ENCODE results near the gene EVPL. TPM values are rescaled to one million over a fixed set of nuclear protein-coding genes. Genes with fewer than 3 reads are reported as not detected.
"Not testable (repeated sequence)": the region's sequence is repeated elsewhere in the genome, so short reads cannot be mapped to it uniquely, and the experiment has no call there.

The EVPL gene
- total RNA-seq, 1 donor from 2014 or later, result 0.11 TPM

DNA sequence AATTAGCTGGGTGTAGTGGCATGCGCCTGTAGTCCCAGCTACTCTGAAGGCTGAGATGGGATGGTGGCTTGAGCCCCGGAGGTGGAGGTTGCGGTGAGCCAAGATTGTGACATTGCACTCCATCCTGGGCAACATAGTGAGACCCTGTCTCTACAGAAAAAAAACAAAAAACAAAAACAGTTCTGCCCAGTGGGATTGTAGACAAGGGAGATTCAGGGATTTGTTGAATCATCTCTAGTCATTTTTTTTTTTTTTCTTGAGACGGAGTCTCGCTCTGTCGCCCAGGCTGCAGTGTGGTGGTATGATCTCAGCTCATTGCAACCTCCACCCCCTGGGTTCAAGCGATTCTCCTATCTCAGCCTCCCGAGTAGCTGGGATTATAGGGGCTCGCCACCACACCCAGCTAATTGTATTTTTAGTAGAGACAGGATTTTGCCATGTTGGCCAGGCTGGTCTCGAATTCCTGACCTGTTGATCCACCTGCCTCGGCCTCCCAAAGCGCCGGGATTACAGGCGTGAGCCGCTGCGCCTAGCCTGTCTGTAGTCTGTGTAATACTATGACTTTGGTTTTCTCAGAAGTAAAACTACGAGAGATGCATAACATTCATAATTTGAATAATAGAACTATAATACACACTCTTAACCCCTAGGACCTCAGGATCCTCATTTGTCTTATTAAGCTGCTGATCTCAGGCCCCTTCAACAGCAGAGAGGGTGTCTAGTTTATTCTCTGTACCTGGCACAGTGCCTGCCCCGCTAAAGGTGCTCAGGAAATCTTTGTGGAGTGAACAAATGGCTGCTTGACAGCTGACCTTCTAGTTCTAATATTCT is 46.7 kb downstream of the EVPL start:
- ATAC-seq, result no peak
- intact Hi-C loops (cut with DNase I), result loop anchor here (2.0 kb wide), 1 partner anchor 40 kb away; the partner anchor contains the start of gene FBF1
- DNase-seq (ENCODE audit: missing footprints), result no peak

GRCh38 chr17:75979705-75980187 is 47.4 kb downstream of the EVPL start:
- peak; percentile 80 for DNase-seq (ENCODE audit: missing footprints)
- ATAC-seq, result peak; percentile 25
- intact Hi-C loops (cut with DNase I), result loop anchor here (1.0 to 2.0 kb wide), 2 partner anchors 39 to 74 kb away; partner anchors contain the start of gene FBF1

GRCh38 chr17:75978938-75979704 is 48.0 kb downstream of the EVPL start, which contains the start of the genes ACOX1 and TEN1:
TSS of gene ACOX1 (minus strand) at chr17:75979166. CDS start at chr17:75979073, 93 bp downstream.
TSS of gene TEN1 (plus strand) at chr17:75979240. CDS start at chr17:75986193, 6,953 bp downstream.
- intact Hi-C loops (cut with DNase I), result loop anchor here (1.0 kb wide), 1 partner anchor 74 kb away; no protein-coding TSS in a partner anchor
- DNase-seq (ENCODE audit: missing footprints) (peak; percentile 99), ATAC-seq (peak; percentile 98)

GRCh38 chr17:75976175-75976848 is 50.8 kb downstream of the EVPL start:
- intact Hi-C loops (cut with DNase I), result no loop called here
- DNase-seq (ENCODE audit: missing footprints), result no peak
- ATAC-seq, result no peak

DNA sequence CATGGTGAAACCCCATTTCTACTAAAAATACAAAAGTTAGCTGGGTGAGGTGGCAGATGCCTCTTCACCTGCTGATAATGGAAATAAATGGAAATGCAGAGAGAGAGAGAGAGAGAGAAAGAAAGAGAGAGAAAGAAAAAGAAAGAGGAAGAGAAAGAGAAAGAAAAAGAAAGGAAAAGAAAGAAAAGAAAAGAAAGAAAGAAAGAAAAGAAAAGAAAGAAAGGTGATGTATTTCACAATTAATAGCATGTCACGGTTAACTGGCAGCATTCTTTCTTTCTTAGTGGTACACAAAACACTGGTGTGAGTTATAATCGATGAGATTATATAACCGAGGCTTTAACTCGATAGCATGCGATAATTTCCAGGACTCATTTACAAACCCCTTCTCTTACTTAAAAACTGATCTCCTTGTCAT is 51.3 kb downstream of the EVPL start:
- no peak for DNase-seq (ENCODE audit: missing footprints)
- intact Hi-C loops (cut with DNase I), result no loop called here
- ATAC-seq, result no peak

DNA sequence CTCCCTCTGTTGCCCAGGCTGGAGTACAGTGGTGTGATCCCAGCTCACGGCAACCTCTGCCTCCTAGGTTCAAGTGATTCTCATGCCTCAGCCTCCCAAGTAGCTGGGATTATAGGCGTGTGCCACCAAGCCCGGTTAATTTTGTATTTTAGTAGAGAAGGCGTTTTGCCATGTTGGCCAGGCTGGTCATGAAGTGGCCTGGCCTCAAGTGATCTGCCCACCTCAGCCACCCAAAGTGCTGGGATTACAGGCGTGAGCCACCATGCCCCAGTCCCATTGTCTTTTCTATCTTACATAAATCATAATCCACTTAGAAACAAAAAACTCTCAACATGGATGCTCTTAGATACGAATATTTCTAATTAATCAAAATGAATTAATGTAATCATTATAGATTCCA is 51.9 kb downstream of the EVPL start:
- ATAC-seq; intact Hi-C loops (cut with DNase I); DNase-seq (ENCODE audit: missing footprints): not testable (repeated sequence)

- no peak for ATAC-seq
- intact Hi-C loops (cut with DNase I), result no loop called here
- no peak for DNase-seq (ENCODE audit: missing footprints)
Measured at GRCh38 chr17:75970626-75971025, 56.5 kb downstream of the EVPL start.

DNA sequence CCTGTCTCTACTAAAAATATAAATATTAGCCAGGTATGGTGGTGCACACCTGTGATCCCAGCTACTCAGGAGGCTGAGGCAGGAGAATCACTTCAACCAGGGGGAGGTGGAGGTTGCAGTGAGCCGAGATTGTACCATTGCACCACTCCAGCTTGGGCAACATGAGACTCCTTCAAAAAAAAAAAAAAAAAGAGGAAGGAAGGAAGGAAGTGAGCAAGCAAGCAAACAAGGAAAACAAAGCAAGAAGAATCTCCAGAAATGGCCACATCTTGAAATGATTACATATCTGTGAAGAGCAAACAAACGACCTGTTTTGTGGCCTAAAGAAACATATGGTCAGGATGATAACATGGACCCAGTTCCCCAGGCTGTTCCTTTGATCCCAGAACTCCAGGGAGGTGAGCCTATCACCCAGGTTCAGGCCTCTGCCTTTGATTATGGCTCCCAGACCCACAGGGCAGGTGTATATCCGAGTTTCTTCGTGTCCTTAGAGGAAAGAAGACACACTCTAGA is 57.0 kb downstream of the EVPL start:
- intact Hi-C loops (cut with DNase I), result no loop called here
- ATAC-seq, result no peak
- DNase-seq (ENCODE audit: missing footprints), result no peak

DNA sequence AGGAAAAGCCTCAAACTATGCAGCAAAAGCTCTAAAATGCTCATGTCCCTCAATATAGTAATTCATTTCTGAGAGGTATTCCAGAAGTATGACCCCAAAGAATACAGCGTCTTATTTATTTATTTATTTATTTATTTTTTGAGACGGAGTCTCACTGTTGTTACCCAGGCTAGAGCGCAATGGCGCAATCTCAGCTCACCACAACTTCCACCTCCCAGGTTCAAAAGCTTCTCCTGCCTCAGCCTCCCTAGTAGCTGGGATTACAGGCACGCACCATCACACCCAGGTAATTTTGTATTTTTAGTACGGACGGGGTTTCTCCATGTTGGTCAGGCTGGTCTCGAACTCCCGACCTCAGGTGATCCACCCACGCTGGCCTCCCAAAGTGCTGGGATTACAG is 58.1 kb downstream of the EVPL start:
- intact Hi-C loops (cut with DNase I); ATAC-seq; DNase-seq (ENCODE audit: missing footprints): not testable (repeated sequence)

GRCh38 chr17:75965468-75965867 is 61.6 kb downstream of the EVPL start:
- intact Hi-C loops (cut with DNase I), result no loop called here
- ATAC-seq (no peak), DNase-seq (ENCODE audit: missing footprints) (no peak)

GRCh38 chr17:75959839-75960511 is 67.1 kb downstream of the EVPL start:
- intact Hi-C loops (cut with DNase I), result no loop called here
- ATAC-seq (no peak), DNase-seq (ENCODE audit: missing footprints) (no peak)

GRCh38 chr17:75959051-75959838 is 67.9 kb downstream of the EVPL start:
- ATAC-seq (no peak), DNase-seq (ENCODE audit: missing footprints) (no peak)
- intact Hi-C loops (cut with DNase I), result no loop called here

Other genes starting within 250 kb of the EVPL start
- gene UNK, start 242.5 kb downstream of the EVPL start, total RNA-seq, result 16.0 TPM
- gene UNC13D, start 182.9 kb downstream of the EVPL start, total RNA-seq, result 10.7 TPM
- gene WBP2, start 172.0 kb downstream of the EVPL start, total RNA-seq, result 151 TPM
- 39.4 TPM for gene TRIM47, start 148.7 kb downstream of the EVPL start, total RNA-seq
- gene TRIM65, start 130.4 kb downstream of the EVPL start, total RNA-seq, result 11.3 TPM
- 115 TPM for gene MRPL38, start 122.4 kb downstream of the EVPL start, total RNA-seq
- 3.5 TPM for gene FBF1, start 86.3 kb downstream of the EVPL start, total RNA-seq
- 80.9 TPM for gene ACOX1, start 48.1 kb downstream of the EVPL start, total RNA-seq
- gene TEN1, start 48.1 kb downstream of the EVPL start, total RNA-seq, result 9.4 TPM
- gene CDK3, start 26.5 kb downstream of the EVPL start, total RNA-seq, result 2.2 TPM
- 60.1 TPM for gene SRP68, start 45.2 kb upstream of the EVPL start, total RNA-seq
- gene GALR2, start 47.5 kb upstream of the EVPL start, total RNA-seq, result not detected
- not detected for gene ZACN, start 51.9 kb upstream of the EVPL start, total RNA-seq
- 70.9 TPM for gene EXOC7, start 76.5 kb upstream of the EVPL start, total RNA-seq
- not detected for gene FOXJ1, start 113.9 kb upstream of the EVPL start, total RNA-seq
- gene RNF157, start 213.2 kb upstream of the EVPL start, total RNA-seq, result 19.4 TPM
- gene UBALD2, start 238.0 kb upstream of the EVPL start, total RNA-seq, result 30.4 TPM